HCT116 (cell line): ENCODE results near the gene DNAJC3. TPM values are rescaled to one million over a fixed set of nuclear protein-coding genes. Genes with fewer than 3 reads are reported as not detected.

ENCODE experiments used
- ATAC-seq: fragments of 200-7000 bp; cut with Tn5 transposase; 2 replicates; pipeline ENCODE4 v1.9.1; 2020; ENCODE audit warnings: mild to moderate bottlenecking, moderate library complexity
- BruUV-seq: library from RNA; stranded (reverse); fragments of 400-500 nt; replicated peaks from 2 replicates; lab custom pipeline; 2021; lab: Mats Ljungman, UMichigan
- CTCF ChIA-PET: fragments of 300-600 bp; sonication (Branson Sonifier 250); formaldehyde crosslinking; loops from one replicate; lab custom pipeline; 2021; ENCODE audit warnings: antibody characterized with exemption; lab: Charles Lee
- POLR2A ChIA-PET: fragments of 300-600, 350-600 bp; sonication (Branson Sonifier 250); formaldehyde crosslinking; loops from one replicate; lab custom pipeline; 2021; ENCODE audit warnings: antibody characterized with exemption; lab: Charles Lee
- RAD21 ChIA-PET, 2 experiments: fragments of 300-600 bp; sonication (Branson Sonifier 250); formaldehyde crosslinking; loops; one replicate each; lab custom pipeline; 2023; ENCODE audit warnings: low total read pairs in 2 of 2; ENCODE audit not compliant: uncharacterized antibody in 2 of 2, unreplicated experiment in 2 of 2, low non-redundant PET in 1 of 2; lab: Charles Lee
- DNase-seq: peaks from one replicate; pipeline ENCODE4 v3.0.0-alpha.2; 2010; ENCODE audit warnings: low read depth, low spot score
- H2AFZ ChIP-seq: fragments of 200-600 bp; shearing (Covaris generic), sonication (generic); 2 replicates; pipeline ENCODE4 v1.6.1; 2017; ENCODE audit warnings: low read depth, mixed run types, mixed read lengths, antibody characterized with exemption, low read length; ENCODE audit not compliant: poor library complexity, severe bottlenecking
- H3K27ac ChIP-seq: 2 replicates; pipeline ENCODE4 v1.5.1; 2012; ENCODE audit warnings: low read depth, low read length
- H3K27me3 ChIP-seq: fragments of 200-600 bp; sonication (generic); 2 replicates; pipeline ENCODE4 v1.6.1; 2016; ENCODE audit warnings: mixed run types, low read length, mixed read lengths; ENCODE audit not compliant: insufficient read depth
- H3K36me3 ChIP-seq, 2 experiments: fragments of 200-500 bp in 1 of 2; fragments of 200-600 bp in 1 of 2; sonication (Bioruptor generic) in 1 of 2; sonication (generic) in 1 of 2; 2 replicates each; pipeline versions ENCODE4 v1.5.1 to v1.6.1; 2014 to 2016; ENCODE audit warnings: low read length in 2 of 2, inconsistent platforms in 1 of 2, mixed read lengths in 1 of 2, mixed run types in 1 of 2; ENCODE audit not compliant: insufficient read depth in 2 of 2, control insufficient read depth in 1 of 2
- H3K4me1 ChIP-seq, 2 experiments: fragments of 200-600 bp in 1 of 2; sonication (generic) in 1 of 2; 2 replicates each; pipeline versions ENCODE4 v1.5.1 to v1.6.1; 2012 to 2017; ENCODE audit warnings: low read length in 2 of 2, inconsistent platforms in 1 of 2, mild to moderate bottlenecking in 1 of 2, mixed read lengths in 1 of 2, mixed run types in 1 of 2, moderate library complexity in 1 of 2; ENCODE audit not compliant: insufficient read depth in 2 of 2, control insufficient read depth in 1 of 2
- H3K4me2 ChIP-seq: fragments of 200-600 bp; sonication (generic); 2 replicates; pipeline ENCODE4 v1.6.1; 2017; ENCODE audit warnings: mixed run types, low read length, mixed read lengths
- H3K4me3 ChIP-seq, 2 experiments: fragments of 200-600 bp in 1 of 2; sonication (generic) in 1 of 2; replicated peaks in 1 of 2; 2 replicates each; pipeline ENCODE4 v1.5.1; 2011 to 2016; ENCODE audit warnings: low read length in 2 of 2, control low read depth in 1 of 2, low read depth in 1 of 2, mild to moderate bottlenecking in 1 of 2, mixed read lengths in 1 of 2, mixed run types in 1 of 2
- H3K79me2 ChIP-seq: fragments of 200-600 bp; sonication (generic); 2 replicates; pipeline ENCODE4 v1.6.1; 2017; ENCODE audit warnings: mild to moderate bottlenecking, mixed run types, low read length, moderate library complexity, mixed read lengths; ENCODE audit not compliant: insufficient read depth
- H3K9ac ChIP-seq: fragments of 200-600 bp; sonication (generic); 2 replicates; pipeline ENCODE4 v1.6.1; 2016; ENCODE audit warnings: low read length, mixed read lengths
- H3K9me2 ChIP-seq: fragments of 200-600 bp; sonication (generic), shearing (Covaris generic); 2 replicates; pipeline ENCODE4 v1.6.1; 2017; ENCODE audit warnings: mixed run types, mild to moderate bottlenecking, moderate library complexity; ENCODE audit not compliant: insufficient read depth
- H3K9me3 ChIP-seq, 2 experiments: fragments of 200-500 bp in 1 of 2; fragments of 200-600 bp in 1 of 2; sonication (Bioruptor generic) in 1 of 2; sonication (generic) in 1 of 2; 2 replicates each; pipeline ENCODE4 v1.6.1; 2014 to 2017; ENCODE audit warnings: low read length in 2 of 2, mixed read lengths in 2 of 2, inconsistent platforms in 1 of 2, low read depth in 1 of 2, mild to moderate bottlenecking in 1 of 2, mixed run types in 1 of 2, moderate library complexity in 1 of 2; ENCODE audit not compliant: control insufficient read depth in 1 of 2, insufficient read depth in 1 of 2
- H4K20me1 ChIP-seq: fragments of 200-600 bp; sonication (generic), shearing (Covaris generic); 2 replicates; pipeline ENCODE4 v1.6.1; 2017; ENCODE audit warnings: mixed run types, mild to moderate bottlenecking, moderate library complexity; ENCODE audit not compliant: insufficient read depth
- CBX3 ChIP-seq: IDR thresholded peaks from 2 replicates; pipeline ENCODE4 v1.6.1; 2012; ENCODE audit warnings: low read depth
- CEBPB ChIP-seq: IDR thresholded peaks from 2 replicates; pipeline ENCODE4 v1.6.1; 2012; ENCODE audit warnings: low read depth
- EGR1 ChIP-seq: IDR thresholded peaks from 2 replicates; pipeline ENCODE4 v1.6.1; 2012; ENCODE audit warnings: low read depth
- ELF1 ChIP-seq: IDR thresholded peaks from 2 replicates; pipeline ENCODE4 v1.6.1; 2012; ENCODE audit warnings: low read depth, borderline replicate concordance
- EZH2 ChIP-seq: fragments of 200-600 bp; sonication (generic); IDR thresholded peaks from 2 replicates; pipeline ENCODE4 v1.6.1; 2017; ENCODE audit warnings: antibody characterized with exemption, mixed run types
- EZH2phosphoT487 ChIP-seq: fragments of 200-600 bp; IDR thresholded peaks from 2 replicates; pipeline ENCODE4 v1.6.1; 2018; ENCODE audit warnings: antibody characterized with exemption, borderline replicate concordance
- FOSL1 ChIP-seq: IDR thresholded peaks from 2 replicates; pipeline ENCODE4 v1.6.1; 2012; ENCODE audit warnings: low read depth
- JUND ChIP-seq: IDR thresholded peaks from 2 replicates; pipeline ENCODE4 v1.6.1; 2012
- POLR2A ChIP-seq: IDR thresholded peaks from 2 replicates; pipeline ENCODE4 v1.7.0; 2011; ENCODE audit warnings: borderline replicate concordance; ENCODE audit not compliant: insufficient read depth, insufficient read length; ENCODE audit errors: extremely low read depth
- POLR2AphosphoS5 ChIP-seq: IDR thresholded peaks from 2 replicates; pipeline ENCODE4 v1.6.1; 2011; ENCODE audit warnings: mild to moderate bottlenecking, low read depth, low read length, moderate library complexity
- RAD21 ChIP-seq: IDR thresholded peaks from 2 replicates; pipeline ENCODE4 v1.6.1; 2012; ENCODE audit warnings: low read depth, mild to moderate bottlenecking
- SIN3A ChIP-seq: IDR thresholded peaks from 2 replicates; pipeline ENCODE4 v1.6.1; 2012; ENCODE audit warnings: low read depth
- SP1 ChIP-seq: IDR thresholded peaks from 2 replicates; pipeline ENCODE4 v1.6.1; 2012; ENCODE audit warnings: low read depth
- SRF ChIP-seq: IDR thresholded peaks from 2 replicates; pipeline ENCODE4 v1.6.1; 2012; ENCODE audit warnings: low read depth
- TCF7L2 ChIP-seq: IDR thresholded peaks from 2 replicates; pipeline ENCODE4 v1.7.0; 2011; ENCODE audit warnings: borderline replicate concordance, inconsistent platforms; ENCODE audit not compliant: insufficient read depth, insufficient read length; ENCODE audit errors: extremely low read depth
- ZFX ChIP-seq: fragments of 450-650 bp; IDR thresholded peaks from 2 replicates; pipeline ENCODE4 v1.6.1; 2017
- ZNF274 ChIP-seq: fragments of 200-500 bp; sonication (Bioruptor generic); IDR thresholded peaks from 2 replicates; pipeline ENCODE4 v1.6.1; 2014; ENCODE audit warnings: mild to moderate bottlenecking, low read depth, low read length, inconsistent platforms
- intact Hi-C: fragments of 100-400 bp; cut with micrococcal nuclease; formaldehyde crosslinking; loops from 2 replicates; pipeline ENCODE4 v1.10.0; 2022
- total RNA-seq: library from RNA; stranded (reverse); gene quantifications from one replicate; pipeline ENCODE4 v1.2.1, GENCODE V29; 2021; ENCODE audit not compliant: unreplicated experiment
- TF ChIP-seq, protein P1 (sequence below): IDR thresholded peaks from 2 replicates; pipeline ENCODE4 v1.6.1; 2012; ENCODE audit warnings: low read depth
- TF ChIP-seq, protein P2 (sequence below): IDR thresholded peaks from 2 replicates; pipeline ENCODE4 v1.6.1; 2011; ENCODE audit warnings: mild to moderate bottlenecking, low read length, moderate library complexity; ENCODE audit not compliant: insufficient replicate concordance; ENCODE audit errors: extremely low read depth

The DNAJC3 gene
- total RNA-seq, 1 experiment from 2014 or later: 28.5 TPM

DNA sequence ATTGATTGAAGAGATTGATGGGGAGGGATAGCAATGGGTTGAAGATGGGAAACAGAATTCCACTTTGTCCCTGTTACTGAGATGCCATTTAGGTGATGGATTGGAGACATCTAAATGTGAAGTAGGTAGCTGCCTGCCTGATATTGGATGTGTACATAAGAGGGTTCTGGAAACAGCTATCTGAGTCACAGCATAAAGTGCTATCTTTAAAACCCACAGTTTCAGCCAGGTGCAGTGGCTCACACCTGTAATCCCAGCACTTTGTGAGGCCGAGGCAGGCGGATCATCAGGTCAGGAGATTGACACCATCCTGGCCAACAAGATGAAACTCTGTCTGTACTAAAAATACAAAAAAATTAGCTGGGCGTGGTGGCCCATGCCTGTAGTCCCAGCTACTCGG lies 72.6 kb downstream of the DNAJC3 start (continued):
- TF ChIP-seq ZNF274 (no peak), FOSL1 (no peak), TCF7L2 (no peak), EZH2 (no peak), ZFX (no peak)

DNA sequence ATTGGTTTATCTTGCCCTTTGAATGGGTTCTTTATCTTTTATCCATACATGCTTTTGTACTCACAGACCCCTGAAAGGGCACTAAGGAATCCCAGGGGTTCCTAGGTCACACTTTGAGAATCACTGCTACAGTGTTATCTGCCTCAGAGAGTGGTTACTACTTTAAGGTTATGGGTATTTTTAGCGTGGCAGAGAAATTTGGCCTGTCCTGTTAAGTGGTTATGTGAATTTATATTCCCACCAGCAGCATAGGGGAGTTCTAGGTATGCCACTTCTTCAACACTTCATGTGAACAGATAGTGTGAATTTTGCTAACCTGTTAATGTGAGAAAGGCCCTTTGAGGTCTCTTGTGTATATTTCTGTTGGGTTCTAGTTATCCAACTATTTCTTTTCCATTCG lies 75.7 kb downstream of the DNAJC3 start:
- no peak for ATAC-seq
- no peak overlapping the region for H3K4me2 ChIP-seq
- ChIA-PET RAD21 (no interaction called here), POLR2A (no interaction called here), CTCF (no interaction called here)
- no peak overlapping the region for H3K27ac ChIP-seq
- H3K9me2 ChIP-seq: no peaks in the 10 kb centered on the region
- intact Hi-C loops: no loop called here
- no peaks in the 10 kb centered on the region for H4K20me1 ChIP-seq
- no peak overlapping the region for H2AFZ ChIP-seq
- H3K9me3 ChIP-seq: no peaks in the 10 kb centered on the region
- no peak for DNase-seq
- H3K27me3 ChIP-seq: no peaks in the 10 kb centered on the region
- no TSS peak for BruUV-seq
- TF ChIP-seq ZNF274: no peak
- no peak for TF ChIP-seq EZH2phosphoT487
- TF ChIP-seq JUND: no peak
- TF ChIP-seq SP1: no peak
- TF ChIP-seq SIN3A: no peak
- TF ChIP-seq CEBPB: no peak
- TF ChIP-seq POLR2A: no peak
- TF ChIP-seq, protein P1, sequence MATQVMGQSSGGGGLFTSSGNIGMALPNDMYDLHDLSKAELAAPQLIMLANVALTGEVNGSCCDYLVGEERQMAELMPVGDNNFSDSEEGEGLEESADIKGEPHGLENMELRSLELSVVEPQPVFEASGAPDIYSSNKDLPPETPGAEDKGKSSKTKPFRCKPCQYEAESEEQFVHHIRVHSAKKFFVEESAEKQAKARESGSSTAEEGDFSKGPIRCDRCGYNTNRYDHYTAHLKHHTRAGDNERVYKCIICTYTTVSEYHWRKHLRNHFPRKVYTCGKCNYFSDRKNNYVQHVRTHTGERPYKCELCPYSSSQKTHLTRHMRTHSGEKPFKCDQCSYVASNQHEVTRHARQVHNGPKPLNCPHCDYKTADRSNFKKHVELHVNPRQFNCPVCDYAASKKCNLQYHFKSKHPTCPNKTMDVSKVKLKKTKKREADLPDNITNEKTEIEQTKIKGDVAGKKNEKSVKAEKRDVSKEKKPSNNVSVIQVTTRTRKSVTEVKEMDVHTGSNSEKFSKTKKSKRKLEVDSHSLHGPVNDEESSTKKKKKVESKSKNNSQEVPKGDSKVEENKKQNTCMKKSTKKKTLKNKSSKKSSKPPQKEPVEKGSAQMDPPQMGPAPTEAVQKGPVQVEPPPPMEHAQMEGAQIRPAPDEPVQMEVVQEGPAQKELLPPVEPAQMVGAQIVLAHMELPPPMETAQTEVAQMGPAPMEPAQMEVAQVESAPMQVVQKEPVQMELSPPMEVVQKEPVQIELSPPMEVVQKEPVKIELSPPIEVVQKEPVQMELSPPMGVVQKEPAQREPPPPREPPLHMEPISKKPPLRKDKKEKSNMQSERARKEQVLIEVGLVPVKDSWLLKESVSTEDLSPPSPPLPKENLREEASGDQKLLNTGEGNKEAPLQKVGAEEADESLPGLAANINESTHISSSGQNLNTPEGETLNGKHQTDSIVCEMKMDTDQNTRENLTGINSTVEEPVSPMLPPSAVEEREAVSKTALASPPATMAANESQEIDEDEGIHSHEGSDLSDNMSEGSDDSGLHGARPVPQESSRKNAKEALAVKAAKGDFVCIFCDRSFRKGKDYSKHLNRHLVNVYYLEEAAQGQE: no peak
- TF ChIP-seq RAD21: no peak
- no peak for TF ChIP-seq ZFX
- no peak for TF ChIP-seq POLR2AphosphoS5
- no peak for TF ChIP-seq CBX3
- TF ChIP-seq, protein P2, sequence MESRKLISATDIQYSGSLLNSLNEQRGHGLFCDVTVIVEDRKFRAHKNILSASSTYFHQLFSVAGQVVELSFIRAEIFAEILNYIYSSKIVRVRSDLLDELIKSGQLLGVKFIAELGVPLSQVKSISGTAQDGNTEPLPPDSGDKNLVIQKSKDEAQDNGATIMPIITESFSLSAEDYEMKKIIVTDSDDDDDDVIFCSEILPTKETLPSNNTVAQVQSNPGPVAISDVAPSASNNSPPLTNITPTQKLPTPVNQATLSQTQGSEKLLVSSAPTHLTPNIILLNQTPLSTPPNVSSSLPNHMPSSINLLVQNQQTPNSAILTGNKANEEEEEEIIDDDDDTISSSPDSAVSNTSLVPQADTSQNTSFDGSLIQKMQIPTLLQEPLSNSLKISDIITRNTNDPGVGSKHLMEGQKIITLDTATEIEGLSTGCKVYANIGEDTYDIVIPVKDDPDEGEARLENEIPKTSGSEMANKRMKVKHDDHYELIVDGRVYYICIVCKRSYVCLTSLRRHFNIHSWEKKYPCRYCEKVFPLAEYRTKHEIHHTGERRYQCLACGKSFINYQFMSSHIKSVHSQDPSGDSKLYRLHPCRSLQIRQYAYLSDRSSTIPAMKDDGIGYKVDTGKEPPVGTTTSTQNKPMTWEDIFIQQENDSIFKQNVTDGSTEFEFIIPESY: no peak
- TF ChIP-seq EGR1: no peak
- no peak for TF ChIP-seq ELF1
- TF ChIP-seq SRF: no peak
- no peak for TF ChIP-seq EZH2
- H3K79me2 ChIP-seq: no peaks in the 10 kb centered on the region
- no peak overlapping the region for H3K4me3 ChIP-seq
- H3K9ac ChIP-seq: no peak overlapping the region
- no peaks in the 10 kb centered on the region for H3K36me3 ChIP-seq
- H3K4me1 ChIP-seq: no peaks in the 10 kb centered on the region
